ENCODE results near the gene UBE2I.
"Not testable (repeated sequence)": the region's sequence is repeated elsewhere in the genome, so short reads cannot be mapped to it uniquely, and the experiment has no call there.

UBE2I gene

DNA sequence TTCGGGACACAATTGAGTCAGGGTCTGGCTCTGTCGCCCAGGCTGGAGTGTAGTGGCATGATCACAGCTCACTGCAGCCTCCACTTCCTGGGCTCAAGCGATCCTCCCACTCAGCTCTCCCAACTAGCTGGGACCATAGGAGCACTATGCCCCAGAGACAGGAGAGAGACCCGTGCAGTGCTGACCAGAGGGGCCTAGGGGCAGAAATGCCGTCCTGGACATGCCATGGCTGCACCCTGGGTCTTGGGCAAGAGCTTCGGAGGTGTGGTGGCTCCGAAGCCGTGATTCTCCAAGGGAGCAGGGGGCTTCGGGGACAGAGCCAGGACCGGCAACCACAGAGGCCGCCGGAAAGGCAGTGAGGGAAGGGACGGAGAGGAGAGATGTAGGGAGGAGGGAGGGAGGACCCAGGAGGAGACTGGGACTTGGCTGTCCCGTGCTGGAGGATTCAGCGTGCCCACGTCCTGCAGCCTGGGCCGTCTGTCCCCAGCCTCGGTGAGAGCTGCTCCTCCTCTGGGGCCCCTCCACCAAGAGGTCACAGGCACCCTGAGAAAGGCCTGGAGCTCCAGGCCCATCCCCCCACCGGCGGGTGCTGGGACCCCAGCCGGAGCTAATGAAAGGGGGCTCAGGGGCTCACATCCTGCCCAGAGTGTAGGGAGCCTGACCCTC is 31.7 kb upstream of the UBE2I start:
- no peak for DNase-seq (ENCODE audit: low read depth)

DNA sequence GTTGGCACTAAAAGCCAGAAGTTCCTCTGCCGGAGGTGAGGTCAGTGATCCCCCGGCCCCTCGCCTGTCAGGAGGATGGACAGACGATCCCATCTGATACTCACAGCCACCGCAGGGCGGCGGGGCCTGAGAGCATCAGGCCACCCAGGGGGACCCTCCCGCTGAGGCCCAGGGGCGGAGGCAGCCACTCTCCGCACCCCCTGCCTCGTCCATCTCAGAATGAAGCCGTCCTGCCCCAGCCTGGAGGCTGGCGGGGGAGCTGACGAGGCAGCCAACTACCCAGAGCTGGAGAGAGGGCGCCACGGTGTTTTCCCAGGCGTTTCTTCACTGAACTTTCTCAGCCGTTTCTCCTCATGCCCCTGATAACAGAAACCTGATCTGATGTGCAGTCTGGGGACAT is 31.0 kb upstream of the UBE2I start:
- no peak for DNase-seq (ENCODE audit: low read depth)

DNA sequence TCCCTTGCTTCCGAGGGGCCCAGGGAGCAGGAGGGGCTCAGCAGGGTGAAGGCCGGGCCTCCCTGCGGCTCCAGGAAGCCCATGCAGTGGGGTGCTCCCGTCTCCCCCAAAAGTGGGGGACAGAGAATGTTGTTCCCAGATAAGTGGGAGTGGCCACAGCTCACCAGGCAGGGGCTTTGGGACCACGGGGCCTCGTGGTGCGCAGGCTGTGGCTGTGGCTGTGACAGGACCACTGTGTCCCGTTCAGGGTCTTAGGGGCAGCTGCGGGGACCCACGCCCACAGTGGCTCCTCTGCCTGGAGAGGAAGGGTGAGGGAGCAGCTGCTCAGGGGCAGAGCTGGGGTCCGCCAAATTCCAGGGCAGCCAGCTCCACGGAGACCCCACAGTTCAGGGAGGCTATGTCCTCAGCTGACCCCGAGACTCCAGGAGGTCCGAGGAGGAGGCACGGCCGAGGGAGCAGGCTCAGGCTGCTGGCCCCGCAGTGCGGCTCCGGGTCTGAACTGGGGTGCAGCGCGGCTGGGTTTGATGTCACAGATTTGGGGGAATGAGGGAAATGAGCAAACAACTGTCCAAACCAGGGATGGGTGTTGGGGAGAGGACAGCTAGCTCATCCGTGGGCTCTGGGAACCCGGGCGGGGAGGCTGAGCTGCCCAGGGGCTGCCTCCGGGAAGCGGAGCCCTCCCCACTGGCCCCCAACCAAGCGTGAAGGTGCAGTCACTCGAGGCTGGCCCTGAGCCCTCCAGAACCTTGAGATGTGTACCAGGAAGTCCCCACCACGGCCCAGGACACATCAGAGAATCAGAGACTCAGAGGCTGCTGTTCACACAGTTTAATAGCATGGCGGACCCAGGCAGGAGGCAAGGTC is 30.1 kb upstream of the UBE2I start:
- no peak for DNase-seq (ENCODE audit: low read depth)

DNA sequence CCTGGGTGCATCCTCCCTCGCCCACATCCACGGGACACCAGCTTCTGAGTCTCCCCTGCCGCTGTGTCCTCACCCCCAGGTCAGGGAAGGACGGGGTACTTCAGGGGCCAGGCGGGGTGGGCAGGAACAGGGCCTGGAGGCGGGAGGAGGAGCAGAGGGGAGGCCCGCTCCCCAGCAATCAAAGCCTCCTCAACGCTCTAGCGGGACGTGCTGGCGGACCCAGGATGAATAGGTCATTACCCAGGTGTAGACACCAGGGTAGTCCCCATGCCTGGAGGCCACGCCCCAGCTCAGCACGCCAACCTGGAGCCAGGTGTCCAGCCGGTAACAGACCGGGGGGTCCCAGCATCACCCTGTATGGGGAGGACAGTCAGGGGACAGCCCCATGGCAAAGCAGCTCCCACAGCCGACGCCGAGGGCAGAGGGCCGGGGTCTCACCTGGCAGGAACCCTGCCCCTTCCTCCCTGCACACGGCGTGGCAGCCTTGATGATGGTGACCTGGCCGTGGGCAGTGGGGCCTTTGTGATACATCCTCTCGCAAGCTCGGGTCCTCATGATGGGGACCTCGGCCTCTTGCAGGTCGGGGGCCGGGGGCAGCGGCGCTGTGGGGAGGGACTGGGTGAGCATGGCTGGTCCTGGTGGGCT is 29.4 kb upstream of the UBE2I start:
- DNase-seq (ENCODE audit: low read depth), result no peak

DNA sequence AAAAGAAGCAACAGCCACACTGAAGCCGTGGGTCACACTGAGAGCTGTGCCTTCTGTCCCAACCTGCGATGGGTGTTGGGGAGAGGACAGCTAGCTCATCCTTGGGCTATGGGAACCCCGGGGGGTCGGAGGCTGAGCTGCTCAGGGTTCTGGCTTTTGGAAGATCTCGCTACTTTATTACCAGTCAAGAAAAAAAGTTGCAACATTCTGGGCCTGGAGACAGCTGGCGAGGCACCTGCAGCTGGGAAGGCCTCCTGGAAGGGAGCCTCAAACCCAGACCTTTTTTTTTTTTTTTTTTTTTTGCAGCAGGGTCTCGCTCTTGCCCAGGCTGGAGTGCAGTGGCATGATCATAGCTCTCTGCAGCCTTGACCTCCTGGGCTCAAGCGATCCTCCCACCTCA is 28.7 kb upstream of the UBE2I start:
- DNase-seq (ENCODE audit: low read depth), result no peak

DNA sequence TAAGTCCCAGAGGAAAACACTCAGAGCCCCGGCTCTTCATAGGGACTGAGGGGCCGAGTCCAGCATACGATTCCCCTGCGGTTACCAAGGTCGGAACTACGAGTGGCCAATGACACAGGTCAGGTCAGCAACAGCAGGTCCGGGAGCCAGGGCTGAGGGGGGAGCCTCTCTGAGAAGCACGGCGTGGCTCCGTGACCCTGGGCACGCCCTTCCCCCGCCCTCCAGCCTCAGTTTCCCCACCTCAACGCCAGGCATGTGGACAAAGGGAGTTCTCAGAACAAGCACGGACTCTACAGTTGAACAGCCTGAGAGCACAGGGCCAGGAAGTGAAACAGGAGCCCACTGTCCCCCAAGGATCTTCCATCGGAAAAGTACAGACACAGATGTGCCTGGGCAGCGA is 27.9 kb upstream of the UBE2I start:
- no peak for DNase-seq (ENCODE audit: low read depth)

DNA sequence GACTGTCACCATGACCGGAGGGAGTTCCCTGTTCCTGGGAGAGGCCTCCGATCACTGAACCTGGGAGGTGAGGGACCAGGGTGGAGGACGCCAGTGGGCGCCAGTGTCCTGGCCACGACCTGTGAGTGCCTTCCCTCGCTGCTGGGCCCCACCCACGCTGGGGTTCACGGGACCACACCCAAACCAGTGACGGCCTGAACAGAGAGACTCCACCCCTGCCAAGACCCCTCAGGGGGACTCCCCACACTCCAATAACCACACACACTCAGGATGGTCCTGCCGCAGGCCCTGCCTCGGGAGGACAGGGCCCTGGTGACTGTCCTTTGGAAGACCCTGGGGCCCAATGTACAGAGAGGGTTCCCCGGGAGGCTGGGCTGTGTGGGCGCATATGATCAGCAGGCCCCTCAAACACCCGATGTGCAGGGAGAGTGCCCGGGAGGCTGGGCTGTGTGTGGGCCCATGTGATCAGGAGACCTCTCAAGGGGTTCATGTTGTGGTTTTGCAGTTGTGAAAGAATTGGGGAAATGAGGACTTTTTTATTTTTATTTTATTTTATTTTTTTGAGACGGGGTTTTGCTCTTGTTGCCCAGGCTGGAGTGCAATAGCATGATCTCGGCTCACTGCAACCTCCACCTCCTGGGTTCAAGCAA is 27.0 kb upstream of the UBE2I start:
- no peak for DNase-seq (ENCODE audit: low read depth)

DNA sequence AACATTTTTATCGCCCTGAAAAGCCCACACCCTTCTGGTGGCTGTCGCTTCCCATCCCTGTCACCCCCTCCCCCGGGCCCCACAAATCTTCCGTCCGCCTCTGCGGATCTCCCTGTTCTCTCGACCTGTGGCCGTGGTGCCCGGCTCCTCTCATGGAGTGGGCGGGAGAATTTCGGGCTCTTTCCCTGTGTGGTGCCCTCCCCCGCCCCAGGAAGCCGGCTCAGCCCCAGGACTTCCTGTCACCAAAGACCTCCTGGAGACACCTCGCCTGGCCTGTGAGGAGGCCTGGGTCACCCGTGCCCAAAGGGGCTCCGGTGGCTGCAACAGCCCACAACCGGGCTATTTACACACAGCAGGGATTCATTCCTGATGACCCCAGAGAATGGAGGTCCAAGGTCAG is 26.1 kb upstream of the UBE2I start:
- no peak for DNase-seq (ENCODE audit: low read depth)

DNA sequence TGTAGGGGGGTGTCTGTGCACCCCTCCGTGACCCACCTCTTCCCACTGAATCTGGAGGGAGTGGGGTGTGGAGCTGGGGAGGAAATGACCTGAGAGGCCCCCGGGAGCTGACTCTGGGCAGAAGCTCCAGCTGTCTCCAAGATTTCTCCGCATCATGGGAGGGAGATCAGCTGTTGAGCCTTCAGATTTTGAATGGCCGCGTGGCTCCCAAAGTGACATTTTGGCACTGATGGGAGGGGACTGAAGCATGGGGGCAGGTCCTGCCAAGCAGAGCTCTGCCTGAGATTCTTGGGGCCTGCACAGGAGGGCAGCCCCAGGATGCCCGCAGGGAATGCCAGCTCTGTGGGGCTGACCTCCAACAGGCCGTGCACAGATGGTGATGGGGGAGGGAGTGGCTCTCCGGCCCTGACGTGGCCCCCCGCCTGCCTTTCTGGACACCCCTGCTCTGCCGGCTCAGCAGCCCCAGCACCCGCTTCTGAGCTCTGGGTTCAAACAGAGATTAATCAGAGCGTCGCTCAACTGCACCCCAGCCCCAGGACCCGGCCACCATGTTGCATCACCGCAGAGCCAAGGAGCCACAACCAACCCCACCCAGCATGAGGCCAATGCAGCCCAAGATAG is 25.3 kb upstream of the UBE2I start:
- DNase-seq (ENCODE audit: low read depth), result no peak

DNA sequence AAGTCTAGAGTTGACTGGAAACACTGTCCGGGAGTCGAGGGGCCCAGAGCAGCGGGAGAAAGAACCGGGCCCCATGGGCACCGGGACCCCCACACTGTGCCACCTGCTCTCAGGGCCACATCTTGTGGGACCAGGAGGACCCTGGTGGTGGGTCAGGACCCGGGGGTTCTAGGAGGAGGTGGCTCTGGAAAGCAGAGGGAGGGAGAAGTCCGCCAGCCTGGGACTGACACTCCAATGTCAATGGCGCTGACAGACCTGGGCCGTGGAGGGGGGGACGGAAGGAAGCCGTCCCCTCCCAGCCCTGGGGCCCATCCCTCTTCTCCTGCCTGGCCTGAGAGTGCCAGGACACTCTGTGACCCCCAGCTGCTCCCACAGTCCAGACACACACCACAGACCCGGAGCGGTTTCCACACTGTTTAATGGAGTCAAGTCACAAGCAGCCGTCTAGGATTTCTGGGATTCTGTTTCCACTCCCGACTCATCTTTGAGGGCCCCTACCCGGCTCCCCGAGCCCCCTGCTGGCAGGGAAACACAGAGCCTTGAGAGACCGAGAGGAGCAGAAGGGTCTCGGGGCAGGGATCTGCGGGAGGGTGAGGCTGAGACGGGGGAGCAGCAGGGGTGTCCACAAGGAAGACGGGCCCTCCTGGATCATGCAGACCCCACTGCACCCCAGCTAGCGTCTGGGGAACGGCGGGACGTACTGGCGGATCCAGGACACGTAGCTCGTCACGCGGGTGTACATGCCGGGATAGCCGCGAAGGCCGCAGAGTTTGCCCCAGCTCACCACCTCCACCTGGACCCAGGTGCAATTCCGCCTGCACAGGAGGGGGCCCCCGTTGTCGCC is 23.5 kb upstream of the UBE2I start:
- DNase-seq (ENCODE audit: low read depth), result no peak

DNA sequence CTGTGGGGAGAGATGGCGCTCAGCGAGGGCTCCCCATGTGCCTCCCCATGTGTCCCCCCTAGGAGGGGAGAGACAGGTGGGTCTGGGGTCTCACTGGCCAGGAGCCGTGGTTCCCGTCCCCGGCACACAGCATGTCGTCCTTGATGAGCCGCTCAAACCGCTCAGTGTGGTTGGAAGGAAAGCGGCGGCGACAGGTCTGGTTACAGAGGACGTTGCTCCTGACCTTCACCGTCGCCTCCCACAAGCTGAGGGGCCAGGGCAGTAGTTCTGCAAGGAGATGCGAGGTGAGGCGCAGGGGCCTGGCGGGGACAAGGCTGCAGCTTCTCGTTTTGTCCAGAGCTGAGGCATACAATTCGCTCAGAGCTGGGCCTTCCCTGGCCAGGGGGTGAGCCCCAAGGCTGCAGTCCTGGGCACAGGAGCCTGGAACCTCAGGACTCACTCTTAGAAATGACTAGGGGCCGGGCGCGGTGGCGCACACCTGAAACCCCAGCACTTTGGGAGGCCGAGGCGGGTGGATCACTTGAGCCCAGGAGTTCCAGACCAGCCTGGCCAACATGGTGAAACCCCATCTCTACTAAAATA is 22.8 kb upstream of the UBE2I start:
- no peak for DNase-seq (ENCODE audit: low read depth)

DNA sequence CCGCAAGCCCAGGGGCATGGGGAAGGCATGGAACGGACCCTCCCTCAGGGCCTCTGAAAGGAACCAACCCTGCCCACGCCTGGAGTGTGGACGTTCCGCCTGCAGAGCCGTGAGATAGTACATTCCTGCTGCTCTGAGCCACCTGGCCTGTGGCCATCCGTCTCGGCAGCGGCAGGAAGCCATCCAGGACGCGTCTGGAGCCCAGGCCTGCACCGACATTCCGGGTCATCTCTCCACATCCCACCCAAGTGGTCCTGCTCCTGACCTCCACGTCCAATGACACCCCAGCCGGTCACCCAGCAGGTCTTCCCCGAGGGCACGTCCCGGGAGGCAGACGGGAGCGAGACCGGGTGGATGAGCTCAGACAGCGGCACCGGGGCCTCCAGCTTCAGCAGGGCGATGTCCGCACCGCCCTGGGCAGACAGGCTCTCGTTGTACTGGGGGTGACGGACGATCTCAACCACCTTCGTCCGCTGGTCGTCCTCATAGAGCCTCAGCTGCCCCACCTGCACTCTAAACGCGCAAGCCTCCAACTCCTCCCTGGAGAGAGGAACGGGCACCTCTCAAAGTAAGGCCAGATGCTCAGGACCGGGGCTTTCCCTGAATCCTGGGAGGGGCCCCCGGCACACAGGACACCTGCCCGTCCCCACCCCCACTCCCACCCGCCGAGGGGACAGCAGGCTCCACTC is 21.3 kb upstream of the UBE2I start:
- no peak for DNase-seq (ENCODE audit: low read depth)

DNA sequence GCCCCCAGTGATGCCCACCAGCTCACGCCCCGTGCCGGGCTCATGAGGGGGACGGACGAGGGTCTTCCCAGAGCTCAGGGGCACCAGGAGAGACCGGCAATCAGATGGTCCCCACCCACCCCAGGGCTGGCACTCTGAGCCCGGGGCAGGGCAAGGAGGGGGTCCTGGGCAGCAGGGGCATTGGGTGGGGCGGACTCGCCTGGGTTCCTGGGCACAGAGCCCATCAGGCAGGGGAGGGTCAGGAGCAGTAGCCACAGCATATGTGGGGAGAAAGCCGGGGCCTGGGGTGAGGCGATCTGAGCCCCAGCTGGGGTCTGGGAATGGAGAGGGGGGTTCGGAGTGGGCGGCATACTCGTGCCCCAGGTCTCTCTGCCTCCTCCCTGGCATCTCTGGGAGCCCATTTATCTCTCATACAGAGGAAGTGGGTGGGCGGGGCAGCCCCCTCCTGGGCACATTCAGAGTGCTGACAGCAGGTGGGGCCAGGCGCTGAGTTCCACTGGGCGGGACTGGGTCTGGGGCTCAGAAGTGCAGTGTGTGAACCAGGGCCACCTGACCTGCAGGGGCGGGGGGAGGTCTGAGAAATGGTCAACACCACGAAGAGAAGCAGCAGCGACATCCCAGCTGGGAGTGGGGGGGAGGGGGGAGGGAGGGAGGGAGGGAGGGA is 20.5 kb upstream of the UBE2I start:
- no peak for DNase-seq (ENCODE audit: low read depth)

DNA sequence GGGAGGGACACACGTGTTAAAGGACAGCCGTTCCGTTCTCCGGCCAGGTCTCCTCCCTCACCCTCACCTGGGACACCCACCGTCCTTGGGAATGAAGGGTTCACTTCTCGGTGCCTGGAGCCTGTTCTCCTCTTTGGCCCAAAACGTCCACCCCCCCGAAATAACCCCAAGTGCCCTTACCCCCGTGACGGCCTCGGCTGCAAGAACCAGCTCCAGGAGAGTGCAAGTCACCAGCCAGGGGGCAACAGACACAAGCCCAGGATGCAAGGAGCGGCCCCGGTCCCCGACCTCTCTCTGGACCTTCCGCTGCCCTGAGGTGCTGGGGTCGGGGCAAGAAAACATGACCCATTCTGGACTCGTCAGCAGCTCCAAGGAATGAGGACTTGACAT is 20.0 kb upstream of the UBE2I start:
- DNase-seq (ENCODE audit: low read depth), result no peak

DNA sequence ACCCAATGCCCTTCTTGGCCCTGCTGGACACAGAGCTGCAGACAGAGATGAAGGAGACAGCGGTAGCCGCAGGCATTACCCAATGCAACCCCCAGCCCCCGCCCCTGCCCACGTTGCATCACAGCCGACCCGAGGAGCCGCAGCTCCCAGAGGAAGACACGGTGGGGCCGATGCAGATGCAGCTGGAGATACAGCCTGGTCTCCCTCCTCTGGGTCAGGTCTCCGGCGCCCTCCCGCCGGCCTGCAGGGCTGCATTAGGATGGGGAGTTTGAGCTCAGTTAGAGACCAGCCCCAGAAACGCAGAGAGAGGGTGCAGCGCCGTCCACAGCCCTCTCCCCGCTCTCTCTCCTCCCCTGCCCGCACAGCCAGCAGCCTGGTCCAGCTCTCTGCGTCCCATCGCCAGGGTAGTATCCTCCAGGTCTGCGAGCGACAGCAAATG is 19.4 kb upstream of the UBE2I start:
- no peak for DNase-seq (ENCODE audit: low read depth)

DNA sequence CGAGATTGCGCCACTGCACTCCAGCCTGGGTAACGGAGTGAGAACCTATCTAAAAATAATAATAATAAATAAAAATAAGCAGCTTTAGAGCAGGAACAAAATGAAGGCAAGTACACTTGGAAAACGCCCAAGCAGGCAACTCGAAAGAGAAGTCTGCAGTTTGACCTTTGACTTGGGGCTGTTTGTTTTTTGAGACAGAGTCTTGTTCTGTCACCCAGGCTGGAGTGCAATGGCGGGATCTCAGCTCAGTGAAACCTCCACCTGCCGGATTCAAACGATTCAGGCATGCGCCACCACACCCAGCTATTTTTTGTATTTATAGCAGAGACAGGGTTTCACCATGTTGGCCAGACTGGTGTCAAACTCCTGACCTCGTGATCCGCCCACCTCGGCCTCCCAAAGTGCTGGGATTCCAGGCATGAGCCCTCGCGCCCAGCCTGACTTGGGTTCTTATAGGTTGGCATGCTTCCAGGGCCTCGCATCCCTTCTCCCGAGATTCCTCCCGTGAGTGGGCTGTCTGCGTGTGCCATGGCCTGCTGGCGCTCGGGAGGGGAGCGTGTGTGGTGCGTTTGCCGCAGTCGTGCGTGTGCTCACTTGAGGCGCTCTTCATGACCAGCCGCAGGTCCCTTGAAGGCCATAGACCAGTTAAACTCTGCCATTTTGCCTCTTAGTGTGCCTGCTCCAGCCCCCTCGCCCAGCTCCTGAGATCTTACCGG is 18.4 kb upstream of the UBE2I start:
- no peak for DNase-seq (ENCODE audit: low read depth)

DNA sequence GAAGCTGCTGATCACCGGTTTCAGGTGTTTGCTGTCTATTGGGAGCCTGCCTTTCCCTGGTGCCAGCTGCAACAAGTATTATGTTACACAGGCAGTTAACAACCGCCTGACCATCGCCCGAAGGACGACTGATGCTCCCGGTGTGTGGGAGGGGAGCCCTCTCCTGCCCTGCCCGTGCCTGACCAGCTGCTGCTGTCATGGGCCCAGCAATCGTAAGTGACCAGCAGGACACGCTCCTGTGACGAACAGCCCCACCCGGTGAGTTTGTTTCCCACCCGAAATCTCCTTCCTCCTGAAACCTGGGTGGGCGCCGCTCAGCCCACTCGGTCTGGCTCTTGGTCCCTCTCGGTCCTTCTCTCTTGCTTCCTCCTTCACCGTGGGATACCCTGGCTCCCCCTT is 17.9 kb upstream of the UBE2I start:
- no peak for DNase-seq (ENCODE audit: low read depth)

DNA sequence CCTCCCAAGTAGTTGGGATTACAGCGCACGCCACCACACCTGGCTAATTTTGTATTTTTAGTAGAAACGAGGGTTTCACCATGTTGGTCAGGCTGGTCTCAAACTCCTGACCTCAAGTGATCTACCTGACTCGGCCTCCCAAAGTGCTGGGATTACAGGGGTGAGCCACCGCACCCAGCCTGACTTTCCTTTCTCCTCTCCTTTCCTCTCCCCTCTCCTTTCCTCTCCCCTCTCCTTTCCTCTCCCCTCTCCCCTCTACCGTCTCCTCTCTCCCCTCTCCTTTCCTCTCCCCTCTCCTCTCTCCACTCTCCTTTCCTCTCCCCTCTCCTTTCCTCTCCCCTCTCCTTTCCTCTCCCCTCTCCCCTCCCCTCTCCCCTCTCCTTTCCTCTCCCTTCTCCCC is 17.2 kb upstream of the UBE2I start:
- not testable (repeated sequence) for DNase-seq (ENCODE audit: low read depth)

DNA sequence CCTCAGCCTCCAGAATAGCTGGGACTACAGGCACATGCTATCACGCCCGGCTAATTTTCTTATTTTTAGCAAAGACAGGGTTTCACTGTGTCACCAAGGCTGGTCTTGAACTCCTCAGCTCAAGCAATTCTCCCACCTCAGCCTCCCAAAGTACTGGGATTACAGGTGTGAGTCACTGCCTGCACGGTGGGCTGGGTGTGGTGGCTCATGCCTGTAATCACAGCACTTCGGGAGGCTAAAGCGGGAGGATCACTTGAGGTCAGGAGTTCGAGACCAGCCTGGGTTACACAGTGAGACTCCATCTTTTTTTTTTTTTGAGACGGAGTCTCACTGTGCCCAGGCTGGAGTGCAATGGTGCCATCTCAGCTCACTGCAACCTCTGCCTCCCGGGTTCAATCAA is 16.6 kb upstream of the UBE2I start:
- peak; percentile 30 for DNase-seq (ENCODE audit: low read depth)

Data from ELR (cell line).